Activated T-cell treated with anti-CD3 and anti-CD28 coated beads, Interleukin-2, amount 50 U/mL, for 24 hours (primary cell): ENCODE results near the gene OR51I1.

Source experiments
- DNase-seq: peaks from one replicate; pipeline ENCODE4 v3.0.0-alpha.2; 2020
- H3K27ac Mint-ChIP-seq: 2 replicates; pipeline ENCODE4 v1.8.0; 2020; ENCODE audit warnings: mild to moderate bottlenecking, mixed read lengths
- H3K27me3 Mint-ChIP-seq: 2 replicates; pipeline ENCODE4 v1.8.0; 2020; ENCODE audit warnings: mixed read lengths
- H3K36me3 Mint-ChIP-seq: 2 replicates; pipeline ENCODE4 v1.8.0; 2020; ENCODE audit warnings: low read depth, mixed read lengths
- H3K4me1 Mint-ChIP-seq: 2 replicates; pipeline ENCODE4 v1.8.0; 2020; ENCODE audit warnings: low read depth, mixed read lengths
- H3K4me3 Mint-ChIP-seq: 2 replicates; pipeline ENCODE4 v1.8.0; 2020; ENCODE audit warnings: mild to moderate bottlenecking, moderate library complexity, mixed read lengths
- H3K9me3 Mint-ChIP-seq: 2 replicates; pipeline ENCODE4 v1.8.0; 2020; ENCODE audit warnings: mixed read lengths

Gene OR51I1, protein sequence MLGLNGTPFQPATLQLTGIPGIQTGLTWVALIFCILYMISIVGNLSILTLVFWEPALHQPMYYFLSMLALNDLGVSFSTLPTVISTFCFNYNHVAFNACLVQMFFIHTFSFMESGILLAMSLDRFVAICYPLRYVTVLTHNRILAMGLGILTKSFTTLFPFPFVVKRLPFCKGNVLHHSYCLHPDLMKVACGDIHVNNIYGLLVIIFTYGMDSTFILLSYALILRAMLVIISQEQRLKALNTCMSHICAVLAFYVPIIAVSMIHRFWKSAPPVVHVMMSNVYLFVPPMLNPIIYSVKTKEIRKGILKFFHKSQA

DNA sequence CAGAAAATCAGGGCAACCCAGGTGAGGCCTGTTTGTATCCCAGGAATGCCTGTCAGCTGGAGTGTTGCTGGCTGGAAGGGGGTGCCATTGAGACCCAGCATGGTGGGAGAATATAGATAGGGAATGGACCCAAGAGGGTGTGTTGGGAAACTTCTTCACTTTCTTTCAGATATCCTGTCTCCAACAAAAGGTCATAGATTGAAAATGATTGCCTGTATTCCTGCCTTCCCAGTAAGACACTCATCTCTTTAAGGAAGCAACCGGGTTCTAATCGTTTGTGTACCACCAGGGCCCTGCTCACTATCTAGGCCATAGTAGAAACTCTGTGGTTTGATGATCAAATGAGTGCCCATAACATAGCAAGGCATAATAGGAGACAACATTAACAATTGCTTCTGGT, at the start of gene OR51I1:
OR51I1 (minus strand) TSS at position 101 of the 400 bp plus-strand sequence; CDS start at position 101, 0 bp downstream.
- H3K4me3 Mint-ChIP-seq, result no peak within 1 kb of the TSS
- peaks cover 14% of the 10 kb centered on the region for H3K27me3 Mint-ChIP-seq
- no peaks in the 10 kb centered on the region for H3K4me1 Mint-ChIP-seq
- H3K36me3 Mint-ChIP-seq, result no peaks in the 10 kb centered on the region
- DNase-seq, result no peak
- H3K9me3 Mint-ChIP-seq, result no peaks in the 10 kb centered on the region
- H3K27ac Mint-ChIP-seq, result no peak within 1 kb of the TSS

DNA sequence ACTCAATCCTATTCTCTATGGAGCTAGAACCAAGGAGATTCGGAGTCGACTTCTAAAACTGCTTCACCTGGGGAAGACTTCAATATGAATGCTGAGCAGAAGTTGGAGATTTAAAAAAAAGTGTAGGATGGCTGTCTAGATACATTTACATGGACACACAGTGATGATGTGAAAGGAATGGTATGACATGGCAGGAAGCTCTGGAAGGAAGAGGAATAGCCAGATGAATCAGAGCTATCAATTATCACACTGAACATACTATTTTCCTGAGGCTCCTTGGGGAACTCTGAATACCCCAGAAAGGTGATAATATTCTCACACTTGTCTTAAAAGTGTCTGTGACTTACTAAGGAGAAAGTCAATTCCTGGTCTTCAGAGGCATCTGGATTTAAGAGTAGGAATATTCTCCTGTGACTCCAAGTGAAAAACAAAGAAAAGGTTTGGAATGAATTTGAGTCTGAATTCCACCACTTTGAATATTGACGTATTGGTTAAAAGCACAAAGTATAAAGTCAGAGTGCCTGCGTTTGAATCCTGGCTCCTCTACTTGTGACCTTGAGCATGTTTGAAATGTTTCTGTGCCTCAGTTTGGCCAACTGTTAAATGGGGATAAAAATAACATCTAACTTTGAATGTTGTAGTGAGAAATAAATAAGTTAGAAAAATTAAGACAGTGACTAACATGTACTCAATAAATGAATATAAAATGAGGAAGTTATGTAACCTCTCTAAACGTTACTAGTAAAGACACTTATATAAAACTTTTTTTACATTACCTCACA, 48.5 kb upstream of the OR51I1 start:
- DNase-seq, result no peak
- Mint-ChIP-seq H3K27me3 (peaks cover 10% of the 10 kb centered on the region), H3K4me3 (no peak overlapping the region)

DNA sequence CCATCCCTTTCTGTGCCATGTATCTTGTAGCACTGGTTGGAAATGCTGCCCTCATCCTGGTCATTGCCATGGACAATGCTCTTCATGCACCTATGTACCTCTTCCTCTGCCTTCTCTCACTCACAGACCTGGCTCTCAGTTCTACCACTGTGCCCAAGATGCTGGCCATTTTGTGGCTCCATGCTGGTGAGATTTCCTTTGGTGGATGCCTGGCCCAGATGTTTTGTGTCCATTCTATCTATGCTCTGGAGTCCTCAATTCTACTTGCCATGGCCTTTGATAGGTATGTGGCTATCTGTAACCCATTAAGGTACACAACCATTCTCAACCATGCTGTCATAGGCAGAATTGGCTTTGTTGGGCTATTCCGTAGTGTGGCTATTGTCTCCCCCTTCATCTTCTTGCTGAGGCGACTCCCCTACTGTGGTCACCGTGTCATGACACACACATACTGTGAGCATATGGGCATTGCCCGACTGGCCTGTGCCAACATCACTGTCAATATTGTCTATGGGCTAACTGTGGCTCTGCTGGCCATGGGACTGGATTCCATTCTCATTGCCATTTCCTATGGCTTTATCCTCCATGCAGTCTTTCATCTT, 47.6 kb upstream of the OR51I1 start:
- no peak overlapping the region for H3K27ac Mint-ChIP-seq
- H3K36me3 Mint-ChIP-seq, result no peaks in the 10 kb centered on the region
- no peak for DNase-seq
- H3K4me1 Mint-ChIP-seq, result peaks cover 3% of the 10 kb centered on the region
- no peak overlapping the region for H3K4me3 Mint-ChIP-seq
- H3K9me3 Mint-ChIP-seq, result no peaks in the 10 kb centered on the region
- H3K27me3 Mint-ChIP-seq, result peaks cover 11% of the 10 kb centered on the region

More for the DNA sequence above, 48.5 kb upstream of the OR51I1 start:
- Mint-ChIP-seq H3K27ac (no peak overlapping the region), H3K4me1 (peaks cover 3% of the 10 kb centered on the region), H3K9me3 (no peaks in the 10 kb centered on the region), H3K36me3 (no peaks in the 10 kb centered on the region)

DNA sequence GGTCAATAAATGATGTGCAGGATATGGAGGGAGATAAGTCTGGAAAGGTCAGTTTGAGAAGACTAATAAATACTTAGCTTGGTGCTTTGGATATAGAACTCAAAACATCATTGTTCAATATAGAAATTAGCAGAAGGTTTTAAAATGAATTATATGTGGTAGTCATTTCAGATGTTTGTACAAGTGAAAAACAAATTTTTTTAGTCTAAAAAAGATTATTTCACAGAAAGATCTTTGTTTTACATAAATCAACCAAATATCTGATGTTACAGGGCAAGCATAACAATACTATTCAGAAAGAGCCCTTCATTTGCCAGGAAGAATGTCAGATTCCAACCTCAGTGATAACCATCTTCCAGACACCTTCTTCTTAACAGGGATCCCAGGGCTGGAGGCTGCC, 47.1 kb upstream of the OR51I1 start, which contains the start of gene OR52D1:
OR52D1 (plus strand) TSS at position 301 of the 400 bp plus-strand sequence; CDS start at position 323, 22 bp downstream.
- Mint-ChIP-seq H3K4me1 (peaks cover 3% of the 10 kb centered on the region), H3K9me3 (no peaks in the 10 kb centered on the region), H3K4me3 (no peak within 1 kb of the TSS), H3K27ac (no peak within 1 kb of the TSS), H3K27me3 (peaks cover 14% of the 10 kb centered on the region), H3K36me3 (no peaks in the 10 kb centered on the region)
- DNase-seq, result no peak

DNA sequence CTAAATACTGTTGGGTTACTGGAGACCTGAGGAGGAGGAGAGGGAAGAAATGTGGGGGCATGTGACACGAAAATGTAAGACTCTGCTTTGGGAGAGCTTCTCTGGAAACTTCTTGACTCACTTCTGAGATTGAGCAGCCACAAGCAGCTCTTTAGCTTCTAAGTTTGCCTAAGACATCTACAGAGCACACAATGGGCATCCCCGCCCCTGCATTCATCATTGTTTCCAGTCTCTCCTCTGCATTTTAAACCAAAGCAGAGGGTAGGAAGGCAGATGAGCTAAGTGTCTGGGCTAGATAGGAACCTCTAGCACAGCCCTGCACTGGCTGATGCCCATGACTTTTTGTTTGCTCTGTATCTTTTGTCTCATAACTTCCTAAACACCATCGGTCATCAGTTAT, 45.1 kb upstream of the OR51I1 start:
- Mint-ChIP-seq H3K36me3 (no peaks in the 10 kb centered on the region), H3K4me3 (no peak overlapping the region), H3K27ac (no peak overlapping the region), H3K9me3 (no peaks in the 10 kb centered on the region), H3K4me1 (peaks cover 3% of the 10 kb centered on the region), H3K27me3 (peaks cover 13% of the 10 kb centered on the region)
- DNase-seq, result no peak

DNA sequence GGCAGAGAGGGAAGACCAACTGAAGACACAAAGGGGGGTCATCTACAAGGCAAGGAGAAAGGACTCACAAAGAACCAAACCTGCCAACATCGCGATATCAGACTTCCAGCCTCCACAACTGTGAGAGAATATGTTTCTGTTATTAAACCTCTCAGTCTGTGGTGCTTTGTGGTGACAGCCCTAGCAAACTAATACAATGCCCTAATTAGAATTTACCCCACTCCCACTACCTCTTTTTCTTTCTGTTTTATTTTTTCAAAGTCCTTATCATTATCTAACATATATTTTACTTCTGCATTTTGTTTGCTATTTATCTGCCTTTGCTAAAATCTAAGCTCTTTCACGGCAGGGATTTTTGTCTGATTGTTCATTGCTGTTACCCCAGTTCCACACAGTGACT, 44.7 kb upstream of the OR51I1 start:
- H3K9me3 Mint-ChIP-seq, result no peaks in the 10 kb centered on the region
- no peak overlapping the region for H3K27ac Mint-ChIP-seq
- H3K4me3 Mint-ChIP-seq, result no peak overlapping the region
- H3K27me3 Mint-ChIP-seq, result peaks cover 9% of the 10 kb centered on the region
- no peak for DNase-seq
- H3K4me1 Mint-ChIP-seq, result peaks cover 3% of the 10 kb centered on the region
- no peaks in the 10 kb centered on the region for H3K36me3 Mint-ChIP-seq

DNA sequence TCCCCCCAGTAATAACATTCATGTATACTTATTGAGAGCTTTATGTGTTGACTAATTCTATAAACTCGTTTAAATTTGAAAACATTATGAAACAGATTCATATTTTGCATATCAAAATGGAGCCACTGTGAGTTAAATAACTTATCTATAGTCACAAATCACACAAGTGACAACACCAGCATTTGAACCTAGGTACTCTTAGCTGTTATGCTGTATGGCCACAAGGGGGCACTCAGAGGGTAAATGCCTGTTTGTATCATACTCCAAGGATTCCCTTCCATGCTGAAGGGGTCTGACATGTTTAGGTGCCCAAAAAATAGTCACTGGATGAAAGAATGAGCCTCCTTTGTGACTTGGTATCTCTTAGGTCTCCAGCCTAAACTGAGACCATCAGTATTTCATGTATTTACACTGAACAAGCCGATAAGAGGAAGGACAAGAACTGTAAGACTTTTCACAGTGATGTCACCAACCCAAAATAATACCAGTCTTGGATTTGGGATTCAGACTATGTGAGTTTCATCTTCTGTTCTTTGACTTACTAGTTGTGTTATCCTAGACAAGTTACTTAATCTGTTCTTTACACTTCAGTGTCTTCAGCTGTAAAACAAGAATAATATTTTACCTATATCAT, 35.0 kb upstream of the OR51I1 start:
- Mint-ChIP-seq H3K27ac (no peak overlapping the region), H3K27me3 (peaks cover 22% of the 10 kb centered on the region), H3K4me1 (no peaks in the 10 kb centered on the region), H3K9me3 (no peaks in the 10 kb centered on the region), H3K36me3 (no peaks in the 10 kb centered on the region), H3K4me3 (no peak overlapping the region)
- no peak for DNase-seq

DNA sequence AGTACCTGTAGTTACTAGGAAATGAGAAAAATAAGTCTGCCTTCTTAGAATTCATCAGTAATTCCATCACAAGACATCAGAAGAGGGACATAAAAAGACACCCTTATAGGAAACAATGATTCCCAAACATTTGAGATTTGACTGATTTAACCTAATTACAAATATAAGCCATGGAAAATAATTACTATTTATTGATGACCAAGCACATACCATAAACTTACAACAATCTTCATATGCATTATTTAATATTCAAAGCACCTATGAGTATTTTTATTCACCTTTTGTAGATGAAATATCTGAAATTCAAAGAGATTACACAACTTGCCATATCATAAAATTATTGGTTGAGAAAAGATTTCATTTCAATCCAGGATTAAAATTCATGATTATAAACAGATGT, 32.6 kb upstream of the OR51I1 start:
- no peak for DNase-seq
- Mint-ChIP-seq H3K27ac (no peak overlapping the region), H3K4me3 (no peak overlapping the region), H3K36me3 (no peaks in the 10 kb centered on the region), H3K4me1 (no peaks in the 10 kb centered on the region), H3K27me3 (peaks cover 26% of the 10 kb centered on the region), H3K9me3 (no peaks in the 10 kb centered on the region)

DNA sequence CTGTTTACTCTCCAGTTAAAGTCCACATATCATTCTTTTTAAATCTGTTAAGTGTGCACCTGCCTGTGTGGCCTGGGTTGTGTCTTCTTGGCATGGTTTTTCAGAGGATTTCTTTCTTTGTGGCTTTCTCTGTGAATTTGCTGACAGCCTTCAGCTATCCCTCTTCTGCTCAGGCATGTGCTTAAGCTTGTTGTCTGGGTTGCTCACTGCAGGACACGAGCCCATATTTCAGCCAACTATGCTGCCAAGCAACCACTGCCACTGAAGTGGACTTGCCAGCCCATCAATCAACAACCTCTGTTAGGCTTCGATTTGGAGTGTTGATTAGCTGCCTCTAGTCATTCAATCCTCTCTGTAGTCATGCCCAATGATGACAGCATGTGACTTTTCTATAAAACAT, 26.2 kb upstream of the OR51I1 start:
- DNase-seq, result no peak
- peaks cover 12% of the 10 kb centered on the region for H3K27me3 Mint-ChIP-seq
- no peak overlapping the region for H3K27ac Mint-ChIP-seq
- no peak overlapping the region for H3K4me3 Mint-ChIP-seq
- no peaks in the 10 kb centered on the region for H3K36me3 Mint-ChIP-seq
- no peaks in the 10 kb centered on the region for H3K9me3 Mint-ChIP-seq
- no peaks in the 10 kb centered on the region for H3K4me1 Mint-ChIP-seq

DNA sequence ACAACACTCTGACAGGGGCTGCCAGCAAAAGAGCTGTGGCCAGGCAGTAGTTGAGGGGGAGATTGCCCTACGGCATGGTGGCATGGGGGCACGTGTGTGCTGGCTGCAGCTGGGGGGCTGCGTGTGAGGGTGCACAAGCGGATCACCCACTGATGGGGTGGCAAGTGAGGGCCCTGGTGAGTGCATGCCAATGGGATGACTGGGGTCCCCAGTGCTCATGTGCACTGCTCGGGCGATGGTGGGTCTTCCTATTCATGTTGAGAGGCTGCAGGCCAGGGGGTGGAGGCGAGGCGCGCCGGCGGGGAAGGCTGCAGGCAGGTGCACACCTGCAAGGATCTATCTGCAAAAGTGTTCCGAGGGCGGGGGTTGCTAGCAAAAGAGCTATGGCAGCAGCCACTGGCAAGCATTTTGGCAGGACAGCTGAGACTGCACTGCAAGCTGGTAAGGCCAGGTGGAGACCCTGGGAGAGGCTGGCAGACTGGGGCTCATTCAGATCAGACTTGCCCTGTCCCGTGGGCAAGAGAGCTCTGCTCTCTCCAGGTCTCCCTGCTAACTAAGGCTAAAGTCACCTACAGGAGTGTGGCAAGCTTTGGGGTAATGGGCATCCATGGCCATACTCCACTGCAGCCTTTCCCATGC, 19.8 kb upstream of the OR51I1 start:
- Mint-ChIP-seq H3K36me3 (no peaks in the 10 kb centered on the region), H3K4me1 (no peaks in the 10 kb centered on the region), H3K9me3 (no peaks in the 10 kb centered on the region), H3K4me3 (no peak overlapping the region), H3K27ac (no peak overlapping the region), H3K27me3 (peaks cover 4% of the 10 kb centered on the region)
- no peak for DNase-seq

DNA sequence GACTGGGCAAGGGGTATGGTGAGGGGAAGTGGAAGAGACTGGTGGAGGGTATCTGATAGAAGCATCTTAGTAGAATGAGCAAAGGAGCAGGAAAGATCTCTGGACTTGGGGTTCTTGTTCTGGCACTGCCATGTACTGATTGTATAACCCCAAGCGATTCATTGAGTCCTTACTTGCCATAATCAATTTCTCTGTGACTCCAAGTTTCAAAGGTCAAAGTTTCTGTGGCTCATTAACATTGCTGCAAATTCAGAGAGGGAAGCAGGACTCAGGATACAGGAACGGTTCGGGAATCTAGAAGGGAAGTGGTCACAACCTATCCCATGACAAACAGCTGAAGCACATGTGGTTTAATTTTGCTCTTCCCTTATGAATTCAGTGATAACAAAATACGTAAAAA, 8.1 kb upstream of the OR51I1 start:
- Mint-ChIP-seq H3K27me3 (peaks cover 12% of the 10 kb centered on the region), H3K4me3 (no peak overlapping the region), H3K27ac (no peak overlapping the region), H3K4me1 (no peaks in the 10 kb centered on the region), H3K9me3 (no peaks in the 10 kb centered on the region), H3K36me3 (no peaks in the 10 kb centered on the region)
- no peak for DNase-seq

DNA sequence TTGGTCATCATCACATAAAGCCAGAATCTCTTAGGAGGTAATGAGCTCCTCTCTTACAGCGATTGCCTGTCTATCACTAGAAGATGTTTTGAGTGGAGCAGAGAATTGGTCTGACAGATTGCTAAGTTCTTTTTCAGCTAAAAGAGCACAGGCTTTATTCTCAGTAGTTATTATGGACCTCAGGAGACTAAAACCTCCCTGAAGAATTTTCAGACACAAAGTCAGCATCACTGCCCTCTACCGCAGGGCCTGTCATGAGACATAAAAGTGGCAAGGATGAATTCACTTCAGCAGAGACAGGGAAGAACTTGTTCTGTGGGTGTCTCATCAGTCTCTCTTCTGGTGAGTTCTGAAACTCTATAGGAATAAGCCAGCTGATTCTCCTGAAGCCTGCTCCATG, 7.7 kb upstream of the OR51I1 start, which contains the start of gene OR51I2:
OR51I2 (plus strand) TSS at position 301 of the 400 bp plus-strand sequence. CDS start 4,166 bp downstream, outside the sequence.
- Mint-ChIP-seq H3K4me1 (no peaks in the 10 kb centered on the region), H3K27ac (no peak within 1 kb of the TSS), H3K4me3 (no peak within 1 kb of the TSS), H3K9me3 (no peaks in the 10 kb centered on the region), H3K36me3 (no peaks in the 10 kb centered on the region), H3K27me3 (peaks cover 15% of the 10 kb centered on the region)
- DNase-seq, result no peak

DNA sequence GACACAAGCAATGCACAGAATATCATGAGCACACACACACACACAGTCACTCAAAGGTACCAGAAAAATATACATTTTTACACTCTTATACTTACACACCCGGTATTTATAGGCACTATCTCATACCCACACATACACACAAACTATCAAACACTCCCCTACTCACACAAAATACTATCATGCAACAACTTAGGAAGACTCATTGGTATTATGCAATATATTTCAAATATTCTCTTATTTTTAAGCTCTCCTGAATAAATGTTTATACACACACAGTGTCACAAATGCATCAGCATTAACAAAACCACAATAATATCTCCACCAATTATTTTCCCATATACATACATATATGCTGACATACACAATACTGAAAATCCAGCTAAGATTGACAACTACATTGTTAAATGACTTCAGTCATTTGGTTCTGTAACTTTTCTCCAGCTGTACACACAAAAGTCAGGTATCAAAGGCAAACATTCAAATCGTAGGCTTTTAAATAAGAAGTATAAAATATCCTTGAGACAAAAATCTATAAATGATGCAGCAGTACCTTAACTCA, 2.6 kb upstream of the OR51I1 start:
- no peaks in the 10 kb centered on the region for H3K4me1 Mint-ChIP-seq
- H3K9me3 Mint-ChIP-seq, result no peaks in the 10 kb centered on the region
- peaks cover 21% of the 10 kb centered on the region for H3K27me3 Mint-ChIP-seq
- no peak overlapping the region for H3K4me3 Mint-ChIP-seq
- H3K27ac Mint-ChIP-seq, result no peak overlapping the region
- no peaks in the 10 kb centered on the region for H3K36me3 Mint-ChIP-seq
- DNase-seq, result no peak

DNA sequence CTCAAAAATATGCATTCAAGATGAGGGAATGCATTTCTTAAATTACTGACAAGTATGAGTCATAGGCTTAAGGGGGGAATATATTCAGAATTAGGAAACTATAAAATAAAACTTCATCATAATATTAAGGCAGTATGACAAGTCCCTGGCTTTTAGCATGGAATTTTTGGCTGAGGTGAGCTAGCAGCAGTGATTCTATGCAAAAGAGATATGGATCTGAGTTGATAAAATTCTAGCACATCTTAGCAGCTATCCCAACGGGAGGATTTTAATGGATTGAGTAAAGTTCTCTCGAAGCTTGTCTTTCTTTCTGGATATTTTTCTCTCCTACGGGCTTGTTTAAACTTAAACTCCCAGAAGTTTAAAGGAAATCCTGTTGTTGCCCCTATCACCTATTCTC, 18.2 kb downstream of the OR51I1 start:
- no peak for DNase-seq
- H3K4me1 Mint-ChIP-seq, result no peaks in the 10 kb centered on the region
- peaks cover 27% of the 10 kb centered on the region for H3K27me3 Mint-ChIP-seq
- no peak overlapping the region for H3K27ac Mint-ChIP-seq
- no peaks in the 10 kb centered on the region for H3K36me3 Mint-ChIP-seq
- no peak overlapping the region for H3K4me3 Mint-ChIP-seq
- H3K9me3 Mint-ChIP-seq, result peaks cover 5% of the 10 kb centered on the region
